HepG2 (cell line): ENCODE measurements around the gene CFAP119. TPM values are rescaled to one million over a fixed set of nuclear protein-coding genes. Genes with fewer than 3 reads are reported as not detected.
"Not testable (repeated sequence)": the region's sequence is repeated elsewhere in the genome, so short reads cannot be mapped to it uniquely, and the experiment has no call there.

ENCODE experiments used
- RXRA ChIP-seq: sonication (generic); formaldehyde crosslinking; IDR thresholded peaks from 2 replicates; pipeline ENCODE4 v1.5.1; 2020; ENCODE audit warnings: missing genetic modification reagents
- TBX2 ChIP-seq: sonication (generic); formaldehyde crosslinking; IDR thresholded peaks from 2 replicates; pipeline ENCODE4 v1.5.0; 2020; ENCODE audit warnings: missing genetic modification reagents, mild to moderate bottlenecking, borderline replicate concordance
- ZEB1 ChIP-seq: IDR thresholded peaks from 2 replicates; pipeline ENCODE4 v1.6.1; 2012; ENCODE audit warnings: mild to moderate bottlenecking, low read depth, inconsistent platforms; ENCODE audit not compliant: insufficient replicate concordance
- ZFX ChIP-seq: sonication (generic); formaldehyde crosslinking; IDR thresholded peaks from 2 replicates; pipeline ENCODE4 v1.4.0; 2020; ENCODE audit warnings: mild to moderate bottlenecking, low read depth, missing genetic modification reagents, moderate library complexity
- polyA plus RNA-seq, 8 experiments: library from polyadenylated mRNA; depleted of rRNA in 3 of 8; stranded (reverse) in 7 of 8; unstranded in 1 of 8; fragments of >200 nt; fragmentation: Illumina TruSeq in 4 of 8; extraction: Trizol in 4 of 8; gene quantifications; 2 replicates each; pipeline versions ENCODE4 v1.2.1 to v1.2.3, GENCODE V29; 2011 to 2016; ENCODE audit warnings: low read depth in 4 of 8, missing spikeins in 1 of 8, mixed read lengths in 1 of 8; ENCODE audit not compliant: insufficient read depth in 1 of 8
- total RNA-seq, 5 experiments: library from RNA; depleted of rRNA; stranded (reverse); fragments of >200 nt; fragmentation: Illumina TruSeq; extraction: Trizol; gene quantifications; 2 replicates each; pipeline ENCODE4 v1.2.3, GENCODE V29; 2016; ENCODE audit warnings: low read depth in 1 of 5
- TF ChIP-seq, protein P1 (sequence below): sonication (generic); formaldehyde crosslinking; IDR thresholded peaks from 2 replicates; pipeline ENCODE4 v1.4.0; 2020; ENCODE audit warnings: mild to moderate bottlenecking, missing genetic modification reagents
- TF ChIP-seq, protein P2 (sequence below), 2 experiments: sonication (generic) in 1 of 2; formaldehyde crosslinking in 1 of 2; IDR thresholded peaks; 2 replicates each; pipeline versions ENCODE4 v1.4.0 to v1.6.1; 2016 to 2020; ENCODE audit warnings: borderline replicate concordance in 1 of 2, low read depth in 1 of 2, mild to moderate bottlenecking in 1 of 2, missing genetic modification reagents in 1 of 2

The CFAP119 gene
- total and polyA plus RNA-seq, 2 of the 13 experiments (the other 11 are each of a cell fraction or from before 2014, with no cell fraction given) = 6.4 TPM

DNA sequence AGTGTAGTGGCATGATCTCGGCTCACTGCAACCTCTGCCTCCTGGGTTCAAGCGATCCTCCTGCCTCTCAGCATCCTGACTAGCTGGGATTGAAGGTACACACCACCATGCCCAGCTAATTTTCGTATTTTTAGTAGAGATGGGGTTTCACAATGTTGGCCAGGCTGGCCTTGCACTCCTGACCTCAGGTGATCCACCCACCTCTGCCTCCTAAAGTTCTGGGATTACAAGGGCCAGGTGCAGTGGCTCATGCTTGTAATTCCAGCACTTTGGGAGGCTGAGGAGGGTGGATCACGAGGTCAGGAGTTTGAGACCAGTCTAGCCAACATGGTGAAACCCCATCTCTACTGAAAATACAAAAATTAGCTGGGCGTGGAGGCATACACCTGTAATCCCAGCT, 47.8 kb upstream of the CFAP119 start (continued):
- TF ChIP-seq, protein P1, sequence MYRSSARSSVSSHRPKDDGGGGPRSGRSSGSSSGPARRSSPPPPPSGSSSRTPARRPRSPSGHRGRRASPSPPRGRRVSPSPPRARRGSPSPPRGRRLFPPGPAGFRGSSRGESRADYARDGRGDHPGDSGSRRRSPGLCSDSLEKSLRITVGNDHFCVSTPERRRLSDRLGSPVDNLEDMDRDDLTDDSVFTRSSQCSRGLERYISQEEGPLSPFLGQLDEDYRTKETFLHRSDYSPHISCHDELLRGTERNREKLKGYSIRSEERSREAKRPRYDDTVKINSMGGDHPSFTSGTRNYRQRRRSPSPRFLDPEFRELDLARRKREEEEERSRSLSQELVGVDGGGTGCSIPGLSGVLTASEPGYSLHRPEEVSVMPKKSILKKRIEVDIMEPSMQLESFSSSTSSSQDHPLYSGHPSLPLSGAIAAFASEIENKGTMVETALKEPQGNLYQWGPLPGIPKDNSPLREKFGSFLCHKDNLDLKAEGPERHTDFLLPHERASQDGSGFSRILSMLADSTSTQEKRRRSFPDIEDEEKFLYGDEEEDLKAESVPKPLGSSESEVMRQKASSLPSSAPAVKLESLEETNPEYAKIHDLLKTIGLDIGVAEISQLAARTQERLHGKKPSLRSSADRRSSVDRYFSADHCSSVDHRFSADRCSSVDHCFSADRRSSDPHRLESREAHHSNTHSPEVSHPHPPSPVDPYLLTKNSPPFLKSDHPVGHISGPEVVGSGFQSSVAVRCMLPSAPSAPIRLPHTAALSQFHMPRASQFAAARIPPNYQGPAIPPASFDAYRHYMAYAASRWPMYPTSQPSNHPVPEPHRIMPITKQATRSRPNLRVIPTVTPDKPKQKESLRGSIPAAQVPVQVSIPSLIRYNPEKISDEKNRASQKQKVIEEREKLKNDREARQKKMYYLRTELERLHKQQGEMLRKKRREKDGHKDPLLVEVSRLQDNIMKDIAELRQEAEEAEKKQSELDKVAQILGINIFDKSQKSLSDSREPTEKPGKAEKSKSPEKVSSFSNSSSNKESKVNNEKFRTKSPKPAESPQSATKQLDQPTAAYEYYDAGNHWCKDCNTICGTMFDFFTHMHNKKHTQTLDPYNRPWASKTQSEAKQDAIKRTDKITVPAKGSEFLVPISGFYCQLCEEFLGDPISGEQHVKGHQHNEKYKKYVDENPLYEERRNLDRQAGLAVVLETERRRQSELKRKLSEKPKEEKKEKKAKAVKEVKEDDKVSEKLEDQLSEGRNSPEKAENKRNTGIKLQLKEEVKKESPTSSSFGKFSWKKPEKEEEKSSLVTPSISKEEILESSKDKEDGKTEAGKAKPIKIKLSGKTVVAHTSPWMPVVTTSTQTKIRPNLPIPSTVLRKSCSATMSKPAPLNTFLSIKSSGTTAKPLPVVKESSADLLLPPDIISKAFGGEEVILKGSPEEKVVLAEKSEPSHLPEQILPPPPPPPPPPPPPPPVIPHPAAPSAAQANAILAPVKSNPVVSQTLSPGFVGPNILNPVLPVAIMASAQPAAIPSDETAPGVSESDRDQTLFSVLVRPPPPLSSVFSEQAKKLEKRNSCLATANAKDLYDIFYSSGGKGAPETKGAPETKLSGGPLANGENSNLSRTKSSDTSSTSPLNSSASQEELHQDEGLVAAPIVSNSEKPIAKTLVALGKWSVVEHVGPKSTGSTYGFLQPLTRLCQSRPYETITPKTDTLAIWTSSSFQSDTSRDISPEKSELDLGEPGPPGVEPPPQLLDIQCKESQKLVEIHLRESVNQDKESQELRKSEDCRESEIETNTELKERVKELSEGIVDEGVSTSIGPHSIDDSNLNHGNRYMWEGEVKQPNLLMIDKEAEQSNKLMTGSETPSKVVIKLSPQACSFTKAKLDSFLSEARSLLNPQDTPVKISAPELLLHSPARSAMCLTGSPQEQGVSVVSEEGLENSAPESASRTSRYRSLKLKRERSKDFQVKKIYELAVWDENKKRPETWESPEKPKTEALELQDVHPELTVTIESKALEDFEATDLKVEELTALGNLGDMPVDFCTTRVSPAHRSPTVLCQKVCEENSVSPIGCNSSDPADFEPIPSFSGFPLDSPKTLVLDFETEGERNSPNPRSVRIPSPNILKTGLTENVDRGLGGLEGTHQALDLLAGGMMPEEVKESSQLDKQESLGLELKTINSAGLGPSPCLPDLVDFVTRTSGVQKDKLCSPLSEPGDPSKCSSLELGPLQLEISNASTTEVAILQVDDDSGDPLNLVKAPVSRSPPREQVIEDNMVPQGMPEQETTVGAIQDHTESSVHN (CRISPR knock-in tag) = 0 out of 2 replicates have a peak, but pooled peaks have one; percentile 84
- TF ChIP-seq, protein P2, sequence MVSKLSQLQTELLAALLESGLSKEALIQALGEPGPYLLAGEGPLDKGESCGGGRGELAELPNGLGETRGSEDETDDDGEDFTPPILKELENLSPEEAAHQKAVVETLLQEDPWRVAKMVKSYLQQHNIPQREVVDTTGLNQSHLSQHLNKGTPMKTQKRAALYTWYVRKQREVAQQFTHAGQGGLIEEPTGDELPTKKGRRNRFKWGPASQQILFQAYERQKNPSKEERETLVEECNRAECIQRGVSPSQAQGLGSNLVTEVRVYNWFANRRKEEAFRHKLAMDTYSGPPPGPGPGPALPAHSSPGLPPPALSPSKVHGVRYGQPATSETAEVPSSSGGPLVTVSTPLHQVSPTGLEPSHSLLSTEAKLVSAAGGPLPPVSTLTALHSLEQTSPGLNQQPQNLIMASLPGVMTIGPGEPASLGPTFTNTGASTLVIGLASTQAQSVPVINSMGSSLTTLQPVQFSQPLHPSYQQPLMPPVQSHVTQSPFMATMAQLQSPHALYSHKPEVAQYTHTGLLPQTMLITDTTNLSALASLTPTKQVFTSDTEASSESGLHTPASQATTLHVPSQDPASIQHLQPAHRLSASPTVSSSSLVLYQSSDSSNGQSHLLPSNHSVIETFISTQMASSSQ (IDR thresholded peaks at IDR 0.05; ENCODE audit: low read depth) = not testable (repeated sequence)
- TF ChIP-seq, protein P2 (CRISPR knock-in tag; IDR thresholded peaks at IDR 0.05; ENCODE audit: borderline replicate concordance) = 0 out of 2 replicates have a peak, but pooled peaks have one; percentile 35
- peak; percentile 57 for TF ChIP-seq ZEB1
- TF ChIP-seq ZFX (CRISPR knock-in tag) = peak; percentile 32; the same call in 1 of the 2 replicates
- TF ChIP-seq RXRA = peak; percentile 88; the same call in 1 of the 2 replicates
- peak; percentile 55; the same call in 1 of the 2 replicates for TF ChIP-seq TBX2 (CRISPR knock-in tag)
